ENCODE results near the gene IL22RA1. TPM values are rescaled to one million over a fixed set of nuclear protein-coding genes. Genes with fewer than 3 reads are reported as not detected.

The IL22RA1 gene
- total and polyA plus RNA-seq, 5 donors from 2014 or later = not detected

DNA sequence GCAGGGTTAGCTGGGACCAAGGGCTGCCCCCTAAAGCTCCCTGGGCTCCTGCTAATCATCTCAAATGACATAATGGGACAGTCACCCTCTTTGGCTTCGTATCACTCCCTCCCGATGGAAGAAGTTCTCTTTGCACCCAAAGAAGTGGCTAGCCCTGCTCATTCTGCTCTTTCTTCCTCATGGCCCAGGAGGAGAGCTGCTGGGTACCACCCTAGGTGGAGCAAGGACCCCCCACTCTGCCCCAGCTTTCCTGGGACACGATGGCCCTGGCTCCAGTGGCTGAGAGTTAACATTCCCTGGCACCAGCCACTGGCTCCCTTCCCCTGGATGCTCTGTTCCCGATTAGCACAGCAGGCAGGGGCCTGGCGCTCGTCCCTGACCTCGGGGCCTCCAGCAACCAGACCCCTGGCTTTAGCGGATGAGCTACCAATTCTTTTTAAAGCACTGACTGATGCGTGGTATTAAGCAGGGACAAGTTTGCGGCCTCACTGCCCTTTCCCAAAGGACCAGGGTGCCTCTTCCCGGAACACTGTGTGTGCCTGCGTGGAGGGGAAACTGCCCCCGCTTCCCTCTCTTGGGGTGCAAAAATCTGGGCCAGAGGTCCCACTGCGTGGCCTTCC is 32.2 kb downstream of the IL22RA1 start:
- peaks cover 18% of the 10 kb centered on the region for H3K27me3 Mint-ChIP-seq
- H3K4me3 ChIP-seq (ENCODE audit: low read depth, low read length) = no peak overlapping the region
- no peaks in the 10 kb centered on the region for H3K9me3 Mint-ChIP-seq
- no peak overlapping the region for H3K4me3 Mint-ChIP-seq
- no peak overlapping the region for H3K27ac Mint-ChIP-seq
- no peaks in the 10 kb centered on the region for H3K4me1 ChIP-seq (ENCODE audit: control insufficient read depth, insufficient read depth, low read length, poor library complexity, severe bottlenecking)
- H3K4me1 Mint-ChIP-seq = peaks cover 0 to 9% (median 0%) of the 10 kb centered on the region in 4 donors
- no peaks in the 10 kb centered on the region for H3K36me3 Mint-ChIP-seq
- no peaks in the 10 kb centered on the region for H3K36me3 ChIP-seq (ENCODE audit: control insufficient read depth, insufficient read depth, low read length)
- ATAC-seq (ENCODE audit: low read depth in 2 of 2) = no peak
- H3K27ac ChIP-seq (ENCODE audit: insufficient read depth, low read length, poor library complexity, severe bottlenecking) = no peak overlapping the region
- no peaks in the 10 kb centered on the region for H3K27me3 ChIP-seq (ENCODE audit: control insufficient read depth, insufficient read depth, low read length)
- DNase-seq = no peak
- H3K9me3 ChIP-seq (ENCODE audit: control insufficient read depth in 2 of 2, low read length in 2 of 2) = no peaks in the 10 kb centered on the region

DNA sequence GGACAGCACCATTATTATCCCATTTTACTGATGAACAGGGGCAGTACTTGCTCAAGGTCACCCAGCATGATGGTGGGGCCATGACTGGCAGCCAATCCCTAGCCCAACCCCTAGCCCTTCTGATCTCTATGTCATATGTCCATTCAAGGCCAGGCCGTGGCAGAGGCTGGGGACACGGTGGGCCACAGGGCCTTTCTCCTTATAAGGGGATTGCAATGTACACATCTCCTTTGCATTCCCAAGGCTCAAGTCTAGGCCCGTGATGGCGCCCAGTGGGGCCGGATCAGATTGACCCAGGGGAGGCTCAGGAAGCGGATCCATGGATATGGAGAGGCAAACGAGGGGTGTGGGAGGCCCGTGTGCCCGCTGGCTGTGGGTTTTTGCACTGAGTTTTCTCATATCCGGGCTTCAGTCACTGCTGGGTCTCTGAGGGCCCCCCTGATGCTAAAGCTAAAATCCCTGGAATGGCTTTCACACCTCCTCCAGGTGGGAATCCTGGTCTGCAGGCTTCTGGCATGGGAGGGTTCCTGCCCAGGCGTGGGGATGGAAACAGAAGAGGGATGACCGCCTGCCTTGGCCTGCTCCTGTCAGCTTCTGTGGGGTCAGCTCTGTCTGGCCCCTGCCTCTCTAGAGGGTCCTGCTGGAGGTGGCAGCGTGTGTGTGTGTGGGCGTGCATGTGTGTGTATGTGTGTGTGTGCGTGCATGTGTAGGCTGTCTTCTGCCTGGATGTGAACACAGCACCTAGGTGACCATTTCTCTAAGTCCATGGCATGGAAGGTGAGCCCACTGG is 33.1 kb downstream of the IL22RA1 start:
- Histone ChIP-seq H3K4me1 (ENCODE audit: control insufficient read depth, insufficient read depth, low read length, poor library complexity, severe bottlenecking) (no peaks in the 10 kb centered on the region), H3K4me3 (ENCODE audit: low read depth, low read length) (no peak overlapping the region), H3K27ac (ENCODE audit: insufficient read depth, low read length, poor library complexity, severe bottlenecking) (no peak overlapping the region), H3K9me3 (ENCODE audit: control insufficient read depth in 2 of 2, low read length in 2 of 2) (no peaks in the 10 kb centered on the region), H3K27me3 (ENCODE audit: control insufficient read depth, insufficient read depth, low read length) (no peaks in the 10 kb centered on the region), H3K36me3 (ENCODE audit: control insufficient read depth, insufficient read depth, low read length) (no peaks in the 10 kb centered on the region)
- DNase-seq (no peak), ATAC-seq (ENCODE audit: low read depth in 2 of 2) (no peak)
- no peaks in the 10 kb centered on the region for H3K9me3 Mint-ChIP-seq
- H3K36me3 Mint-ChIP-seq = no peaks in the 10 kb centered on the region
- peak overlapping the region in 1 of 3 donors; percentile 8 for H3K27ac Mint-ChIP-seq
- peaks cover 14% of the 10 kb centered on the region for H3K27me3 Mint-ChIP-seq
- no peak overlapping the region for H3K4me3 Mint-ChIP-seq
- peaks cover 0 to 9% (median 0%) of the 10 kb centered on the region in 4 donors for H3K4me1 Mint-ChIP-seq

DNA sequence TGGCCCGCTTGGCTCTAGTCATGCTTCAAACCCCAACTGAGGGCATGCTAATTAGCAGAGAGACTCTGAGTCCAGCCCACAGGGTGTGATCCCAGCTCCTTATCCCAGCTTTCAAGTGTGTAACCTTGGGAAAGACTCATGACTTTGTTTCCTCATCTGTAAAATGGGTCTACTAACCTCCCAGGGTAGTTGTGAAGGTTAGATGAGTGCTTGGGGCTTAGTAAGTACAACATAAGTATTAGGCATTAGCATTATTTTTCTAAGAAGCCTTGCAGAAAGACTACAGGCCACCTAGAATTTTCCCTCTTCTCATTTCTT is 33.8 kb downstream of the IL22RA1 start:
- H3K9me3 Mint-ChIP-seq = no peaks in the 10 kb centered on the region
- Histone ChIP-seq H3K27ac (ENCODE audit: insufficient read depth, low read length, poor library complexity, severe bottlenecking) (no peak overlapping the region), H3K9me3 (ENCODE audit: control insufficient read depth in 2 of 2, low read length in 2 of 2) (no peaks in the 10 kb centered on the region), H3K36me3 (ENCODE audit: control insufficient read depth, insufficient read depth, low read length) (no peaks in the 10 kb centered on the region), H3K27me3 (ENCODE audit: control insufficient read depth, insufficient read depth, low read length) (no peaks in the 10 kb centered on the region), H3K4me1 (ENCODE audit: control insufficient read depth, insufficient read depth, low read length, poor library complexity, severe bottlenecking) (no peaks in the 10 kb centered on the region), H3K4me3 (ENCODE audit: low read depth, low read length) (no peak overlapping the region)
- ATAC-seq (ENCODE audit: low read depth in 2 of 2) = no peak
- no peak overlapping the region for H3K4me3 Mint-ChIP-seq
- no peak for DNase-seq
- H3K27me3 Mint-ChIP-seq = peaks cover 9% of the 10 kb centered on the region
- peak overlapping the region in 1 of 3 donors; percentile 8 for H3K27ac Mint-ChIP-seq
- no peaks in the 10 kb centered on the region for H3K36me3 Mint-ChIP-seq
- peaks cover 0 to 9% (median 0%) of the 10 kb centered on the region in 4 donors for H3K4me1 Mint-ChIP-seq

DNA sequence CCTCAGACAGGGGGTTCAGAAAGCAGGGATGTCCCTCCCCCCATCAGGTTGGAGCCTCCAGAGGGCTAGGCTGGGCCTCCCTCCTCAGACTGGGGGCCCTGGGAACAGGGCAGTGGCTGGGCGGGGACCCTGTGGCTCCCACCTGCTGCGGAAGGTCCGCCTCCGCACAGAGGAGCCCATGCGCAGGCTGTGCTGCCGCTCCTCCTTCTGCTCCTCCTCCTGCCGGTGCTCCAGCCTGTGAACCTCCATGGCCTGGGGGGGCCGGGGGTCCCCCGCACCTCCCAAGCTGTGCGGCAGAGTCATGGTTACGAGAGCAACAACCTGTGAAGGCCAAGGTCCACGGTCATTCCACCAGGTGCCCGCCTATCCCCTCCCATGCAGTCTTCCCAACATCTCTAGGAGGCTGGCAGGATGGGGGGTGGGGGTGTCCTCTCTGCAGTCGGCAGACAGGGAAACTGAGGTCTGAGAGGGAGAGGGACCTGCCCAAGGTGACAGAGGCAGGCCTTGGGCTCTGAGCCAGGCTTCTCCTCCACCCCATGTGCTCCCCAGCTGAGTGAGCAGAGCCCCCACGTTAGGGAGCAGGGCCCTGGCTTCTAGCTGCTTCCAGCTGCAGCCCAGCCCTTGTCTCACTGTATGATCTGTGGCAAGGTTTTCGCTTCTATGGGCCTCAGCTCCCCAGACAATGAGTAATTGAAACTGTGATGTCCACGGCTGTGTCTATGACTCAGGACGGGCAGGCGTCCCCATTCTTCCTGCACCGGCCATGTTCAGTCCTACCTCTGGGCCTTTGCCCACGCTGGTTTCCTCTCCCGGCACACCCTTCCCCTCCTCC is 34.4 kb downstream of the IL22RA1 start:
- ATAC-seq (ENCODE audit: low read depth in 2 of 2) = no peak
- Histone ChIP-seq H3K9me3 (ENCODE audit: control insufficient read depth in 2 of 2, low read length in 2 of 2) (no peaks in the 10 kb centered on the region), H3K27me3 (ENCODE audit: control insufficient read depth, insufficient read depth, low read length) (no peaks in the 10 kb centered on the region), H3K4me3 (ENCODE audit: low read depth, low read length) (no peak overlapping the region), H3K4me1 (ENCODE audit: control insufficient read depth, insufficient read depth, low read length, poor library complexity, severe bottlenecking) (no peaks in the 10 kb centered on the region), H3K36me3 (ENCODE audit: control insufficient read depth, insufficient read depth, low read length) (no peaks in the 10 kb centered on the region), H3K27ac (ENCODE audit: insufficient read depth, low read length, poor library complexity, severe bottlenecking) (no peak overlapping the region)
- Mint-ChIP-seq H3K27me3 (peaks cover 4% of the 10 kb centered on the region), H3K36me3 (no peaks in the 10 kb centered on the region), H3K4me3 (no peak overlapping the region), H3K4me1 (peaks cover 0 to 8% (median 0%) of the 10 kb centered on the region in 4 donors), H3K9me3 (no peaks in the 10 kb centered on the region), H3K27ac (peak overlapping the region in 1 of 3 donors; percentile 8)
- DNase-seq = no peak

DNA sequence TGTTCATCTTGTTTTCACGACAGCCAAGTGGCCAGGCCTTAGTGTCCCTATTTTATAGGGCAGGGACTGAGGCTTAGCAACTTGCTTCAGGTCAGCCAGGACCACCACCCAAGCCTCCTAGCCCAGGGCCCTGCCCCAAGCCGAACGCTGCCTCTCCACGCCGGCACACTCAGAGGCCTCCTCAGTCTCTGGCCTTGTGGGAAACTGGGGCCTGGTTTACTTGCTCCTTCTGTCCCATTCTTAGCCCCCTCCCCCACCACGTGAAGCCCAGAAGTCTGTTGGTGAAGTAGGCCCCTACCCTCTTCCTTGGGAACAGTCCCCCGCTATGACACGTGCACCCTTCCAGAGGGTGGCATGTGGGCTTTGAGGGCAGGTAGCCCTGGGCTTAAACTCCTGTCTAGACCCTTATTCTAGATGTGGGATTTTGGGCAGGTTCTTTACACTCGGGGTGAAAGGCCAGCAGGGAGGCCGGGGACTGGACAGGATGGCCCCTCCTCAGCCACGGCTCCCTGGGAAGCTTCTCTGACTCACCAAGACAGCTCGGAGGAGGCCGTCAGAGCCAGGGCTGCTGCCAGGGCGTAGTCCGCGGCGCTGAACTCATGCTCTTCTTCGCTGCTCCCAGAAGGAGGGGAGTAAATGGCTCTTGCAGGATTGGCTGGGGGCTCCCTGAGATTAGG is 35.3 kb downstream of the IL22RA1 start:
- Histone ChIP-seq H3K36me3 (ENCODE audit: control insufficient read depth, insufficient read depth, low read length) (no peaks in the 10 kb centered on the region), H3K27ac (ENCODE audit: insufficient read depth, low read length, poor library complexity, severe bottlenecking) (no peak overlapping the region), H3K9me3 (ENCODE audit: control insufficient read depth in 2 of 2, low read length in 2 of 2) (no peaks in the 10 kb centered on the region), H3K4me3 (ENCODE audit: low read depth, low read length) (no peak overlapping the region), H3K4me1 (ENCODE audit: control insufficient read depth, insufficient read depth, low read length, poor library complexity, severe bottlenecking) (no peaks in the 10 kb centered on the region), H3K27me3 (ENCODE audit: control insufficient read depth, insufficient read depth, low read length) (no peaks in the 10 kb centered on the region)
- H3K9me3 Mint-ChIP-seq = no peaks in the 10 kb centered on the region
- H3K4me1 Mint-ChIP-seq = peaks cover 0 to 3% (median 0%) of the 10 kb centered on the region in 4 donors
- H3K4me3 Mint-ChIP-seq = no peak overlapping the region
- H3K27ac Mint-ChIP-seq = no peak overlapping the region
- H3K27me3 Mint-ChIP-seq = no peaks in the 10 kb centered on the region
- ATAC-seq (ENCODE audit: low read depth in 2 of 2) = no peak
- no peaks in the 10 kb centered on the region for H3K36me3 Mint-ChIP-seq
- DNase-seq = no peak

DNA sequence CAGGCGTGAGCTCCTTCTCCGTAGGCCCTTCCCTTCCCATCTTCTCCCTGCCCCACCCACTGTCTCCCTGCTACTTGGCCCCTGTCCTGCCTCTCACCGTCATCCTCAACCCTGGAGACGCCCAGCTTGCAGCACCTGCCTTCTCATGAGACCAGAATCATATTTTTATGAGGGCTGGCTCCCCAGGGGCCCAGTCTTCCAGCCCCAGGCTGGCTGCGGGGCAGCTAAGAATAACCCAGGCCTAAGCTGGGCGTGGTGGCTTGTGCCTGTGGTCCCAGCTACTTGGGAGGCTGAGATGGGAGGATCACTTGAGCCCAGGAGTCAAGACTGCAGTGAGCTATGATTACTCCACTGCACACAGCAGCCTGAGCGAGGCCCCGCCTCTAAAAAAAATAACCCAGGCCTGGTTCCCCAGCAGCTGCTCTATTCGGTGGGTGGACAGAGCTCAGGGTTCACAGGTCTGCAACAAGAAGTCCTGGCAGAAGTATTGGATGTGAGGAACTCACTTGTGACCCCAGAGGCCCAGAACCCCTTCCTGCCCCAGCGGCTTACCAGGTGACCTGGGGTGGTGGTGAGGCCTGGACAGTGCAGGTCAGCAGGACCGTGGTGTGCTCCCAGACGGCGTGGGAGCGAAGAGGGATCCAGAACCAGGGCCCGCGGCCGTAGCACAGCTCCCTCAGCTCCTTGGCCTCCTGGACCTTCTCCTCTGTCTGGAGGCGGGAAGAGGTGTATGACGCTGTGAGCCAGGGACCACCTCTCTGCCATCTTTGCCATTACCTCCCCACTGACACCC is 37.4 kb downstream of the IL22RA1 start:
- no peak overlapping the region for H3K27ac Mint-ChIP-seq
- DNase-seq (no peak), ATAC-seq (ENCODE audit: low read depth in 2 of 2) (no peak)
- no peak overlapping the region for H3K4me3 Mint-ChIP-seq
- Histone ChIP-seq H3K27me3 (ENCODE audit: control insufficient read depth, insufficient read depth, low read length) (no peaks in the 10 kb centered on the region), H3K4me3 (ENCODE audit: low read depth, low read length) (no peak overlapping the region), H3K27ac (ENCODE audit: insufficient read depth, low read length, poor library complexity, severe bottlenecking) (no peak overlapping the region), H3K36me3 (ENCODE audit: control insufficient read depth, insufficient read depth, low read length) (no peaks in the 10 kb centered on the region), H3K9me3 (ENCODE audit: control insufficient read depth in 2 of 2, low read length in 2 of 2) (no peaks in the 10 kb centered on the region), H3K4me1 (ENCODE audit: control insufficient read depth, insufficient read depth, low read length, poor library complexity, severe bottlenecking) (no peaks in the 10 kb centered on the region)
- H3K4me1 Mint-ChIP-seq = peaks cover 0 to 2% (median 0%) of the 10 kb centered on the region in 4 donors
- no peaks in the 10 kb centered on the region for H3K36me3 Mint-ChIP-seq
- H3K9me3 Mint-ChIP-seq = no peaks in the 10 kb centered on the region
- no peaks in the 10 kb centered on the region for H3K27me3 Mint-ChIP-seq

DNA sequence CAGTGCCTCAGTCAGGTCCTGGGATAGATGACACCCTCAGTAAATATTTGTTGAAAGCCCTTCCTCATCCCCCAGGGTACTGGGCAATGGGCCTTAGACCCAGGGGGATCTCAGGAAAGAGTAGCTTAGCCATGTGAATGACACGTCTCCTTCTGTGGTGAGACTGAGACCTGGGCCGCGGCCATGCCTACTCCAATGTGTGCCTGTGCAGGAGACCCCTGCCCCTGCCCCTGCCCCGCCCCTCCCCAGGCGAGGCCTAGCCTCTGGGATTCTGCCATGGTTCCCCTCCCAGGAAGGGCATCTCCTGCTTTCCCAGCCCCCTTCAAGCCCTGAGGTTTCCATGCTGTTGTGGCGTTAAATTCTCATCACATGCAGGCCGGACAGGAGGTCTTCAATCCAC is 38.1 kb downstream of the IL22RA1 start:
- Mint-ChIP-seq H3K4me3 (no peak overlapping the region), H3K9me3 (no peaks in the 10 kb centered on the region), H3K4me1 (peaks cover 0 to 2% (median 0%) of the 10 kb centered on the region in 4 donors), H3K27me3 (no peaks in the 10 kb centered on the region), H3K27ac (no peak overlapping the region), H3K36me3 (no peaks in the 10 kb centered on the region)
- no peaks in the 10 kb centered on the region for H3K4me1 ChIP-seq (ENCODE audit: control insufficient read depth, insufficient read depth, low read length, poor library complexity, severe bottlenecking)
- H3K27me3 ChIP-seq (ENCODE audit: control insufficient read depth, insufficient read depth, low read length) = no peaks in the 10 kb centered on the region
- DNase-seq = no peak
- no peak overlapping the region for H3K27ac ChIP-seq (ENCODE audit: insufficient read depth, low read length, poor library complexity, severe bottlenecking)
- ATAC-seq (ENCODE audit: low read depth in 2 of 2) = no peak
- no peaks in the 10 kb centered on the region for H3K36me3 ChIP-seq (ENCODE audit: control insufficient read depth, insufficient read depth, low read length)
- no peak overlapping the region for H3K4me3 ChIP-seq (ENCODE audit: low read depth, low read length)
- no peaks in the 10 kb centered on the region for H3K9me3 ChIP-seq (ENCODE audit: control insufficient read depth in 2 of 2, low read length in 2 of 2)

All from CD4-positive, CD25-positive, alpha-beta regulatory T cell (primary cell).